T-helper 2 cell treated with Interferon-gamma antibody and Interleukin-4, amounts not matched to agents 5 μg/mL and 100 μg/mL, for 36 hours (primary cell): ENCODE results near the gene IMPG2.

Source experiments
- DNase-seq: peaks from one replicate; pipeline ENCODE4 v3.0.0; 2021; ENCODE audit warnings: low spot score
- H3K27ac Mint-ChIP-seq: one replicate; pipeline ENCODE4 v1.8.0; 2021; ENCODE audit warnings: mild to moderate bottlenecking, mixed read lengths
- H3K27me3 Mint-ChIP-seq: one replicate; pipeline ENCODE4 v1.8.0; 2021; ENCODE audit warnings: low read depth, mixed read lengths
- H3K36me3 Mint-ChIP-seq: one replicate; pipeline ENCODE4 v1.8.0; 2021; ENCODE audit warnings: low read depth, mixed read lengths
- H3K4me1 Mint-ChIP-seq: one replicate; pipeline ENCODE4 v1.8.0; 2021; ENCODE audit warnings: low read depth, mixed read lengths
- H3K4me3 Mint-ChIP-seq: one replicate; pipeline ENCODE4 v1.8.0; 2022; ENCODE audit warnings: mild to moderate bottlenecking, moderate library complexity, mixed read lengths
- H3K9me3 Mint-ChIP-seq: one replicate; pipeline ENCODE4 v1.8.0; 2021; ENCODE audit warnings: mixed read lengths

Gene IMPG2

GRCh38 chr3:101243285-101244211, 76.8 kb downstream of the IMPG2 start:
- no peaks in the 10 kb centered on the region for H3K27me3 Mint-ChIP-seq
- no peak overlapping the region for H3K4me3 Mint-ChIP-seq
- peak overlapping the region; percentile 64 for H3K27ac Mint-ChIP-seq
- no peaks in the 10 kb centered on the region for H3K9me3 Mint-ChIP-seq
- H3K4me1 Mint-ChIP-seq = no peaks in the 10 kb centered on the region
- DNase-seq = peak; percentile 56
- no peaks in the 10 kb centered on the region for H3K36me3 Mint-ChIP-seq

GRCh38 chr3:101240719-101241399, 79.5 kb downstream of the IMPG2 start:
- Mint-ChIP-seq H3K4me3 (no peak overlapping the region), H3K9me3 (no peaks in the 10 kb centered on the region), H3K4me1 (no peaks in the 10 kb centered on the region), H3K36me3 (no peaks in the 10 kb centered on the region), H3K27me3 (no peaks in the 10 kb centered on the region), H3K27ac (no peak overlapping the region)
- no peak for DNase-seq

DNA sequence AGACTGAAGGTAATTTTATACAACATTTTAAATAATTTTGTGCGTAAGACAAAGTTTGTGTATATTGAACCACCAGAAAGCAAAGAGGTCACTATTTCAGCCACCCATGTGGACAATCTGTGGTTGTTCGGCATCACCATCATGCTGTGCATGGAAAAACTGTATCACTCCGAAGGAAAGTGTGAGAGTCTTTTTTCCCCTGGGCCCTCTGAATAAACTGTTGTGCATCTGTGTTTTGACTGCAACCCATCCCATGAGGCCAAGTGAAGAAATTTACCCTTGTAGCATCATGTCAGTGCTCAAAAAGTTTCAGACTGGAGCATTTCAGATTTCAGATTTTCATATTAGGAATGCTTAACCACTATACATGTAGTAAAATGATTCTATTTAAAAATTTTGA, 85.3 kb downstream of the IMPG2 start:
- no peak overlapping the region for H3K4me3 Mint-ChIP-seq
- no peaks in the 10 kb centered on the region for H3K4me1 Mint-ChIP-seq
- no peaks in the 10 kb centered on the region for H3K36me3 Mint-ChIP-seq
- H3K27me3 Mint-ChIP-seq = no peaks in the 10 kb centered on the region
- no peak overlapping the region for H3K27ac Mint-ChIP-seq
- H3K9me3 Mint-ChIP-seq = no peaks in the 10 kb centered on the region
- no peak for DNase-seq

DNA sequence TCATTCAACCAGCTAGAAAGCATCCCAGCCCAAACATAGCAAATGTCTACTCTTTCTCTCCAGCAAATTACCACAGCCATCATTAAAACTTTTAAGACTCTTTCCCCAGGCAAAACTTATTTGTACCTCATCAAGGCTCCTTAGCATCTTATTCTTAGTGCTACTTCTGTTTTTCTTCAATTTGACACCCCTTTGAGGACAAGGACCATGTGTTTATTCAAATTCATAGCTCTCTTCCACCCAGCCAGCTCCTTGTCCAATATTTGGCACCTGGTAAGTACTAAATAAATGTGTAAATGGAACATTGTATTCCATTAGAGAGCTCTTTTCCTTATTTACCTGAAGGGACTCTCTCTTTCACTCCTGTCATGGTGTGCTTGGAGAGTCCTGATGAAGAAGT, 89.8 kb downstream of the IMPG2 start:
- Mint-ChIP-seq H3K27ac (no peak overlapping the region), H3K36me3 (no peaks in the 10 kb centered on the region), H3K27me3 (no peaks in the 10 kb centered on the region), H3K4me3 (no peak overlapping the region), H3K4me1 (no peaks in the 10 kb centered on the region), H3K9me3 (no peaks in the 10 kb centered on the region)
- DNase-seq = no peak

- no peaks in the 10 kb centered on the region for H3K4me1 Mint-ChIP-seq
- no peaks in the 10 kb centered on the region for H3K27me3 Mint-ChIP-seq
- H3K9me3 Mint-ChIP-seq = no peaks in the 10 kb centered on the region
- no peak for DNase-seq
- H3K27ac Mint-ChIP-seq = no peak overlapping the region
- no peaks in the 10 kb centered on the region for H3K36me3 Mint-ChIP-seq
- H3K4me3 Mint-ChIP-seq = no peak overlapping the region
Observed at GRCh38 chr3:101229681-101230080, 90.7 kb downstream of the IMPG2 start.

GRCh38 chr3:101228441-101228840, 91.9 kb downstream of the IMPG2 start:
- no peak for DNase-seq
- no peaks in the 10 kb centered on the region for H3K36me3 Mint-ChIP-seq
- no peaks in the 10 kb centered on the region for H3K4me1 Mint-ChIP-seq
- no peak overlapping the region for H3K27ac Mint-ChIP-seq
- no peaks in the 10 kb centered on the region for H3K9me3 Mint-ChIP-seq
- H3K4me3 Mint-ChIP-seq = no peak overlapping the region
- H3K27me3 Mint-ChIP-seq = no peaks in the 10 kb centered on the region

DNA sequence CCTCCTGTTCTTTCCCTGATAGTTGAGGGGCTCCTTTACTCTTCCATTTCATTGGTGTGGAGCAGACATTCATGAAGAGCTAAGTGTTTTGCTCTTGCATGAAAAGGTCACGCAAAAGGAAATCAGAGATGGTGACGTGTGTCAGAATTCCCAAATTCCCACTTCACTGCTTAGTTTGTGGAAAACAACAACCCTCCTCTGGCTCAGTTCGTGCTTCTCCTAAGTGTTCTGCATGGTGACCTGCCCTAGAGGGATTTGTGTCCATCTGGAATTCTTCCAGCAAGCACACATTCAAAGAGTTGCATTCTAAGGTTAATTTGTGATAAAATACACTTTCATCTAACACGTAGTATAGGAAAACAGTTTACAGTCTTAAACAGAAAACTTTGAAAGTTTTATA, 95.6 kb downstream of the IMPG2 start:
- Mint-ChIP-seq H3K27me3 (no peaks in the 10 kb centered on the region), H3K9me3 (no peaks in the 10 kb centered on the region), H3K36me3 (no peaks in the 10 kb centered on the region), H3K4me3 (no peak overlapping the region), H3K4me1 (no peaks in the 10 kb centered on the region), H3K27ac (no peak overlapping the region)
- DNase-seq = no peak

DNA sequence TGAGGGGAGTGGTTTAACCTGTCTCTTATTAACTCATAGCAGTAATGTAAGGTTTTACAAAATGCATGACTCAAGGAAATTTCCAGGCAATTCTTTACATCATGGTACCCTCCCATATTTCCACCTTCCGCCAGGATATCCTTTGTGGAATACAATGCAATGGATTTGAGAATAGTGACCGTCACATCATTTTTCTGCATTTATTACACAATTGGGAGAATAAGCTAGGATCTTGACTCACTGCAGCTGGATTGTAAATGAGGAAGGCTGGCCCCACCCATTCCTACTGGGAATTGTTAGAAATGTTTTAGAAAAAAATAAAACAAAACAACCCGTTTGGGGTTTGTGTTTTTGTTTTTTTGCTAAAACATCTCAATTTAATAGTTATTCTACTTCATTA, 97.4 kb downstream of the IMPG2 start:
- Mint-ChIP-seq H3K27me3 (no peaks in the 10 kb centered on the region), H3K9me3 (no peaks in the 10 kb centered on the region), H3K27ac (no peak overlapping the region), H3K36me3 (no peaks in the 10 kb centered on the region), H3K4me1 (no peaks in the 10 kb centered on the region), H3K4me3 (no peak overlapping the region)
- no peak for DNase-seq

DNA sequence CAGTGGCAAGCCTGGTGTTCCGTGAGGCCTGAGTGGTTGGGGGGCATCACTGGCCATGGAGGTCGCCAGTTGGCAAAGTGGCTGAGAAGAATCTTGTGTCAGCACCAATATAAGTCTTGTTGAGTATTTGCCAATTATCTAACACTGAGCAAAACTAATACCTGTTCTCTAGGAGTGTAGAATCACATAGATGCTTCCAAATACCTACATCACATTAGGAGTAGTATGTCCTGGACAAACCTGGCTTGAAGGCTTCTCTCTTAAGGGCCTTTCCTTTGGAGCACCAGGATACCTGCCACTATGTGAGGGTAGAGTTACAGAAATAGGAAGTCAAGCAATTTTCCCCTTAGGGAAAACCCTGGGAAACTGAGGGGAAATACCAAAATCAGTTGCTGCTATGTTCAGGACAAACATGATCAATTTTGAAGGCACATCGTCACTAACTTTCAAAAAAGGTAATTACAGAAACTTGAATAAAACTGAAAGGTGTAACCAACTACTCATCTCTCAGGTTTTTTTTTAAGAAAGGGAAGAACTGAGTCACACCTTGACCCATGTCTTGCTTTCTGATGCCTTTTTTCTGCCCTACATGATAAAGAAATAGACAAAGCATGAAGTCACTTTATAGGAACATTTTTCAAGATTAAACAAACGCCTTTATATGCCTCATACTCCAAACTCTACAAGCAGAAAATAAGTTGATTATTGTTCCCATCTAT, 100.4 kb downstream of the IMPG2 start:
- Mint-ChIP-seq H3K4me3 (no peak overlapping the region), H3K36me3 (no peaks in the 10 kb centered on the region), H3K4me1 (no peaks in the 10 kb centered on the region), H3K9me3 (no peaks in the 10 kb centered on the region), H3K27me3 (no peaks in the 10 kb centered on the region), H3K27ac (no peak overlapping the region)
- DNase-seq = no peak

GRCh38 chr3:101217472-101218245, 102.7 kb downstream of the IMPG2 start:
- Mint-ChIP-seq H3K9me3 (no peaks in the 10 kb centered on the region), H3K36me3 (no peaks in the 10 kb centered on the region), H3K4me3 (no peak overlapping the region), H3K4me1 (no peaks in the 10 kb centered on the region), H3K27me3 (no peaks in the 10 kb centered on the region), H3K27ac (no peak overlapping the region)
- no peak for DNase-seq

DNA sequence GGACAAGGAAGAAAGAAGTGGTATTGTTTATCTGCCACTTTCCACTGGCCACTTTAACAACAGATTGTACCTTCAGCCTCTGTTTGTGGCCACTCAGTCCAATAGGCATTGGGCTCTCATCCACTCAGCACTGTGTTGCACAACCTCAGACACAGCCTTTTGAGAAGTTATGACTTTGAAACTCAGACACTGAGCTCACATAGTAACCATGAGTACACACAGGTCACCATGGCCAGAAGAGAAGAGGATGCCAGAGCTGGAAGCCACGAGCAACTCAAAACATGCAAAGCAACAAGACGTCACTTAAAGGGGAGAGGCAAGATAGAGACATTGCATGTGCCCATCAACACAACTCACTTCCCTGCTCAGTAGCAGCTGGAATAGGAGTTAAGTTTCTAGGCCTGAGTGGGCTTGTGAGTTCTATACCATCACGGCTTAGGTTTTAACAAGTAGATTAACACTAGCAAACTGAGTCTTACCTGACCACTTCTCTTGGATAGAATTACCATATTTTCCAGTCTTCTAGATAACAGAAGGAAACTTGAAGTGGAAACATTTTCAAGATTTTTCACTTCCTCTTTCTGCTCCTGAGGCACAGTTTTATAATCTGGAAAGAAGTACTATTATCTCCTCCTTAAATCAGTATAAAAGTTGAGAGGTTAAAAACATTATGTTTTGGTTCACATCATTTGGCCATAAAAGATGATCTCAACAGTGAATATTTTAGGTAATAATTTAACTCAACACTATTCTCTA, 103.5 kb downstream of the IMPG2 start:
- no peaks in the 10 kb centered on the region for H3K4me1 Mint-ChIP-seq
- DNase-seq = no peak
- no peaks in the 10 kb centered on the region for H3K36me3 Mint-ChIP-seq
- H3K27ac Mint-ChIP-seq = no peak overlapping the region
- no peaks in the 10 kb centered on the region for H3K9me3 Mint-ChIP-seq
- H3K27me3 Mint-ChIP-seq = no peaks in the 10 kb centered on the region
- H3K4me3 Mint-ChIP-seq = no peak overlapping the region

- no peaks in the 10 kb centered on the region for H3K36me3 Mint-ChIP-seq
Observed at GRCh38 chr3:101212730-101213129, 107.6 kb downstream of the IMPG2 start.

GRCh38 chr3:101204246-101204645, 116.1 kb downstream of the IMPG2 start:
- Mint-ChIP-seq H3K27ac (no peak overlapping the region), H3K4me3 (no peak overlapping the region), H3K27me3 (peaks cover 6% of the 10 kb centered on the region), H3K9me3 (no peaks in the 10 kb centered on the region), H3K4me1 (no peaks in the 10 kb centered on the region), H3K36me3 (no peaks in the 10 kb centered on the region)
- DNase-seq = no peak

More at GRCh38 chr3:101212730-101213129, 107.6 kb downstream of the IMPG2 start:
- no peaks in the 10 kb centered on the region for H3K27me3 Mint-ChIP-seq
- no peak overlapping the region for H3K4me3 Mint-ChIP-seq
- no peak overlapping the region for H3K27ac Mint-ChIP-seq
- no peaks in the 10 kb centered on the region for H3K4me1 Mint-ChIP-seq
- H3K9me3 Mint-ChIP-seq = no peaks in the 10 kb centered on the region
- DNase-seq = no peak
